IMR-90 (cell line): Measurements from ENCODE around the gene DPYSL5. TPM values are rescaled to one million over a fixed set of nuclear protein-coding genes. Genes with fewer than 3 reads are reported as not detected.

Experiments
- ATAC-seq: fragments of 200-7000 bp; cut with Tn5 transposase; 2 replicates; pipeline ENCODE4 v1.9.1; 2020; ENCODE audit warnings: low read depth, mild to moderate bottlenecking, moderate library complexity
- BruUV-seq: library from RNA; stranded (reverse); fragments of 400-500 nt; replicated peaks from 2 replicates; lab custom pipeline; 2021; lab: Mats Ljungman, UMichigan
- CTCF ChIA-PET: fragments of 300-600 bp; formaldehyde crosslinking; extraction: SDS; loops from one replicate; lab custom pipeline; 2021; ENCODE audit warnings: antibody characterized with exemption; lab: Yijun Ruan, JAX
- POLR2A ChIA-PET: fragments of 300-600 bp; sonication (Branson Sonifier 250); formaldehyde crosslinking; loops from one replicate; lab custom pipeline; 2022; ENCODE audit warnings: antibody characterized with exemption; ENCODE audit not compliant: unreplicated experiment; lab: Charles Lee
- DNase-seq: peaks from one replicate; pipeline ENCODE4 v3.0.0; 2013
- H2AFZ ChIP-seq: replicated peaks from 2 replicates; pipeline ENCODE3; 2013; ENCODE audit warnings: low read length, mild to moderate bottlenecking; ENCODE audit not compliant: poor library complexity
- H2AK5ac ChIP-seq: 2 replicates; pipeline ENCODE4 v1.6.1; 2013; ENCODE audit warnings: low read depth, low read length, inconsistent platforms
- H2AK9ac ChIP-seq: replicated peaks from 2 replicates; pipeline ENCODE3; 2013; ENCODE audit warnings: mild to moderate bottlenecking, low read depth, low read length, moderate library complexity; ENCODE audit not compliant: poor library complexity
- H2BK120ac ChIP-seq: 2 replicates; pipeline ENCODE4 v1.6.1; 2013; ENCODE audit warnings: low read depth, low read length, inconsistent platforms
- H2BK15ac ChIP-seq: 3 replicates; pipeline ENCODE4 v1.6.1; 2013; ENCODE audit warnings: low read depth, low read length, inconsistent platforms
- H2BK20ac ChIP-seq: 2 replicates; pipeline ENCODE4 v1.6.1; 2013; ENCODE audit warnings: low read depth, mild to moderate bottlenecking, inconsistent platforms, low read length, moderate library complexity
- H2BK5ac ChIP-seq: 2 replicates; pipeline ENCODE4 v1.6.1; 2013; ENCODE audit warnings: mild to moderate bottlenecking, low read depth, low read length, inconsistent platforms; ENCODE audit not compliant: poor library complexity, severe bottlenecking
- H3K14ac ChIP-seq: replicated peaks from 2 replicates; pipeline ENCODE4 v1.6.1; 2013; ENCODE audit warnings: low read depth, low read length, inconsistent platforms
- H3K18ac ChIP-seq: 2 replicates; pipeline ENCODE4 v1.6.1; 2013; ENCODE audit warnings: low read depth, low read length, control low read depth
- H3K23ac ChIP-seq: 2 replicates; pipeline ENCODE4 v1.6.1; 2013; ENCODE audit warnings: low read depth, low read length, inconsistent platforms
- H3K27ac ChIP-seq: 2 replicates; pipeline ENCODE4 v1.5.1; 2013; ENCODE audit warnings: mild to moderate bottlenecking, control low read depth, low read length; ENCODE audit not compliant: insufficient read depth
- H3K27me3 ChIP-seq: 2 replicates; pipeline ENCODE4 v1.6.1; 2013; ENCODE audit warnings: low read length; ENCODE audit not compliant: control insufficient read depth, insufficient read depth
- H3K36me3 ChIP-seq: 2 replicates; pipeline ENCODE4 v1.6.1; 2013; ENCODE audit warnings: low read length, mixed read lengths; ENCODE audit not compliant: control insufficient read depth, insufficient read depth
- H3K4ac ChIP-seq: 2 replicates; pipeline ENCODE4 v1.6.1; 2013; ENCODE audit warnings: low read depth, low read length, inconsistent platforms
- H3K4me1 ChIP-seq: 2 replicates; pipeline ENCODE4 v1.6.1; 2013; ENCODE audit warnings: low read length, mixed read lengths; ENCODE audit not compliant: control insufficient read depth, insufficient read depth
- H3K4me2 ChIP-seq: 2 replicates; pipeline ENCODE4 v1.6.1; 2013; ENCODE audit warnings: low read depth, mild to moderate bottlenecking, control low read depth, low read length, moderate library complexity
- H3K4me3 ChIP-seq: 2 replicates; pipeline ENCODE4 v1.5.1; 2013; ENCODE audit warnings: low read depth, mild to moderate bottlenecking, control low read depth, low read length, moderate library complexity; ENCODE audit not compliant: insufficient read depth
- H3K56ac ChIP-seq: 2 replicates; pipeline ENCODE4 v1.6.1; 2013; ENCODE audit warnings: low read length, inconsistent platforms; ENCODE audit not compliant: insufficient read depth; ENCODE audit errors: extremely low read depth
- H3K79me1 ChIP-seq, 2 experiments: 2 replicates each; pipeline ENCODE4 v1.6.1; 2013; ENCODE audit warnings: low read length in 2 of 2, inconsistent platforms in 1 of 2, low read depth in 1 of 2
- H3K9ac ChIP-seq: 2 replicates; pipeline ENCODE4 v1.6.1; 2013; ENCODE audit warnings: low read depth, low read length, control low read depth
- H3K9me1 ChIP-seq: 2 replicates; pipeline ENCODE4 v1.6.1; 2013; ENCODE audit warnings: low read length, inconsistent platforms; ENCODE audit not compliant: insufficient read depth
- H3K9me3 ChIP-seq: 2 replicates; pipeline ENCODE4 v1.6.1; 2013; ENCODE audit warnings: low read length; ENCODE audit not compliant: control insufficient read depth, insufficient read depth
- H4K20me1 ChIP-seq: 2 replicates; pipeline ENCODE4 v1.6.1; 2013; ENCODE audit warnings: low read length, inconsistent platforms; ENCODE audit not compliant: insufficient read depth
- H4K5ac ChIP-seq: 2 replicates; pipeline ENCODE4 v1.6.1; 2013; ENCODE audit warnings: mild to moderate bottlenecking, low read depth, low read length, control low read depth
- H4K8ac ChIP-seq, 2 experiments: 2 replicates each; pipeline ENCODE4 v1.6.1; 2013; ENCODE audit warnings: low read depth in 2 of 2, low read length in 2 of 2, control low read depth in 1 of 2, inconsistent platforms in 1 of 2
- H4K91ac ChIP-seq: 2 replicates; pipeline ENCODE4 v1.6.1; 2013; ENCODE audit warnings: low read depth, low read length, inconsistent platforms; ENCODE audit not compliant: insufficient read depth
- CEBPB ChIP-seq: IDR thresholded peaks from 2 replicates; pipeline ENCODE4 v1.6.1; 2012; ENCODE audit warnings: low read depth, low read length, improper control_type of control experiment
- CHD1 ChIP-seq: IDR thresholded peaks from 2 replicates; pipeline ENCODE4 v1.6.1; 2012; ENCODE audit warnings: low read depth, low read length, improper control_type of control experiment
- FOS ChIP-seq: fragments of 150-350 bp; IDR thresholded peaks from 2 replicates; pipeline ENCODE4 v1.6.1; 2016; ENCODE audit warnings: low read depth, low read length
- MAFK ChIP-seq: IDR thresholded peaks from 2 replicates; pipeline ENCODE4 v1.6.1; 2012; ENCODE audit warnings: low read depth, low read length, improper control_type of control experiment
- NFE2L2 ChIP-seq: fragments of 150-350 bp; IDR thresholded peaks from 2 replicates; pipeline ENCODE4 v1.6.1; 2016; ENCODE audit warnings: low read depth, mild to moderate bottlenecking, low read length
- POLR2A ChIP-seq: IDR thresholded peaks from 2 replicates; pipeline ENCODE4 v1.6.1; 2012; ENCODE audit warnings: mild to moderate bottlenecking, low read depth, low read length
- RAD21 ChIP-seq: IDR thresholded peaks from 2 replicates; pipeline ENCODE4 v1.6.1; 2012; ENCODE audit warnings: low read length, improper control_type of control experiment
- RCOR1 ChIP-seq: IDR thresholded peaks from 2 replicates; pipeline ENCODE4 v1.6.1; 2012; ENCODE audit warnings: mild to moderate bottlenecking, low read length, improper control_type of control experiment; ENCODE audit not compliant: insufficient replicate concordance
- RFX5 ChIP-seq: IDR thresholded peaks from 2 replicates; pipeline ENCODE4 v1.8.0; 2012; ENCODE audit warnings: low read depth, mild to moderate bottlenecking, low read length, moderate library complexity
- SMC3 ChIP-seq: fragments of 150-350 bp; IDR thresholded peaks from 2 replicates; pipeline ENCODE4 v1.6.1; 2016; ENCODE audit warnings: low read depth, mild to moderate bottlenecking, antibody characterized with exemption, low read length, moderate library complexity
- USF2 ChIP-seq: fragments of 150-350 bp; IDR thresholded peaks from 2 replicates; pipeline ENCODE4 v1.6.1; 2017; ENCODE audit warnings: mild to moderate bottlenecking, antibody characterized with exemption, low read length, low read depth
- WGBS, 2 experiments: methylation state at CpG; one replicate each; pipeline versions ENCODE4 v1.1.5 to v1.1.7; 2013; ENCODE audit warnings: missing lambda C conversion rate in 2 of 2; ENCODE audit not compliant: insufficient read length in 1 of 2; ENCODE audit errors: extremely low coverage in 2 of 2; 5-methylcytosine and 5-hydroxymethylcytosine counted together
- dilution Hi-C: fragments of 300-500 bp; cut with HindIII; formaldehyde crosslinking; loops from one replicate; pipeline ENCODE4 v1.14.3; 2018; ENCODE audit warnings: low sequenced_read_pairs; ENCODE audit not compliant: unreplicated experiment
- in situ Hi-C: fragments of 300-500 bp; cut with MboI; formaldehyde crosslinking; loops from 3 replicates; pipeline ENCODE4 v1.14.3; 2019; ENCODE audit warnings: low sequenced_read_pairs, inconsistent platforms, mixed read lengths
- intact Hi-C: fragments of 100-400 bp; cut with micrococcal nuclease; formaldehyde crosslinking; loops from 2 replicates; pipeline ENCODE4 v1.10.0; 2022
- polyA plus RNA-seq, 3 experiments: library from polyadenylated mRNA; depleted of rRNA; stranded (reverse); fragments of >200 nt; gene quantifications; 2 replicates each; pipeline ENCODE4 v1.2.3, GENCODE V29; 2012; ENCODE audit warnings: low replicate concordance in 1 of 3
- total RNA-seq: library from RNA; depleted of rRNA; stranded (reverse); fragments of >200 nt; gene quantifications from 2 replicates; pipeline ENCODE4 v1.2.3, GENCODE V29; 2012
- TF ChIP-seq, protein P1 (sequence below): conservative IDR thresholded peaks from 2 replicates; pipeline ENCODE4 v1.5.1; 2012; ENCODE audit warnings: mild to moderate bottlenecking, low read depth, low read length, improper control_type of control experiment

The DPYSL5 gene
- total and polyA plus RNA-seq, 2 of the 4 experiments (the other 2 are of a cell fraction) = not detected

DNA sequence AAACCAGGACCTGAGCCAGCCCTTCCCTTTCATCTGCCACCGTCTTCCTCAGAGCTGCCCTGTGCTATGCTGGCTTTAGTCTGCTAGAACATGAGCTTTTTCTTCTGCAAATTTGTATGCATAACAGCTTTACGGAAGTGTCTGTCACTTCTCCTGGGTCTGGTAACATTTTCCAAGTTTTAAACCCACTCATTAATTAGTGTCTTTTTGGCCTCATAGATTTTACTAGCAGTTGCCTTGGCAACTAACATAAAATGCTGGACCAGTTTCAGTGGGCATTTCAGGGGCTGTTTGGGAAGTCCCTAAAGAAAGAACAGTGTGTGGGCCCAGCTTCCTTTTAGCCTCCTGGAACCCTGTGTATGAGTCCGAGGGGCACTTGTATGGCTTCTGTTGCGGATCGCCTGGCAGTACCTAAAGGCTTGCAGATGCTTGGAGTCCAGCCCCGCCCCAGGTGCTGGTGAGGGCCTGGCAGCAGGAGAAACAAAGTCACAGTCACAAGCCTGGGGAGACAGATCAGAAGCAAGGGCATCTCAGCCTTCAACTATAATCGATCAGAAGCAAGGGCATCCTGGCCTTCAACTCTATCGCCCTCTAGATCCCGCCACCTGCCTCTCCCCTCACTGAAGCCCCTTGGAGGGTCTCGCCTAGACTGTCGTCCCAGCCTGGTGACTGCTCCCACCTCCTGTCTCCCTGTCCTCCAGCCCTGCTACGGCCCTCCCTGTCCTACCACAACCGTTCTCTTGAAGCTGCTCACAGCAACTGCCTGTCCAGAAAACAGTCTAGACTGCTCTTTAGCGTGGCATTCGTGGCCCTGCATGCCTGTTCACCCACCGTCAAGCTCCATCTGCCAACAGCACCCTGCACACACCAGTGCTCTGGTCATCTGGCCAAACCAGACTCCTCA is 85.8 kb downstream of the DPYSL5 start (continued):
- TF ChIP-seq, protein P1, sequence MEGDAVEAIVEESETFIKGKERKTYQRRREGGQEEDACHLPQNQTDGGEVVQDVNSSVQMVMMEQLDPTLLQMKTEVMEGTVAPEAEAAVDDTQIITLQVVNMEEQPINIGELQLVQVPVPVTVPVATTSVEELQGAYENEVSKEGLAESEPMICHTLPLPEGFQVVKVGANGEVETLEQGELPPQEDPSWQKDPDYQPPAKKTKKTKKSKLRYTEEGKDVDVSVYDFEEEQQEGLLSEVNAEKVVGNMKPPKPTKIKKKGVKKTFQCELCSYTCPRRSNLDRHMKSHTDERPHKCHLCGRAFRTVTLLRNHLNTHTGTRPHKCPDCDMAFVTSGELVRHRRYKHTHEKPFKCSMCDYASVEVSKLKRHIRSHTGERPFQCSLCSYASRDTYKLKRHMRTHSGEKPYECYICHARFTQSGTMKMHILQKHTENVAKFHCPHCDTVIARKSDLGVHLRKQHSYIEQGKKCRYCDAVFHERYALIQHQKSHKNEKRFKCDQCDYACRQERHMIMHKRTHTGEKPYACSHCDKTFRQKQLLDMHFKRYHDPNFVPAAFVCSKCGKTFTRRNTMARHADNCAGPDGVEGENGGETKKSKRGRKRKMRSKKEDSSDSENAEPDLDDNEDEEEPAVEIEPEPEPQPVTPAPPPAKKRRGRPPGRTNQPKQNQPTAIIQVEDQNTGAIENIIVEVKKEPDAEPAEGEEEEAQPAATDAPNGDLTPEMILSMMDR = no peak

DNA sequence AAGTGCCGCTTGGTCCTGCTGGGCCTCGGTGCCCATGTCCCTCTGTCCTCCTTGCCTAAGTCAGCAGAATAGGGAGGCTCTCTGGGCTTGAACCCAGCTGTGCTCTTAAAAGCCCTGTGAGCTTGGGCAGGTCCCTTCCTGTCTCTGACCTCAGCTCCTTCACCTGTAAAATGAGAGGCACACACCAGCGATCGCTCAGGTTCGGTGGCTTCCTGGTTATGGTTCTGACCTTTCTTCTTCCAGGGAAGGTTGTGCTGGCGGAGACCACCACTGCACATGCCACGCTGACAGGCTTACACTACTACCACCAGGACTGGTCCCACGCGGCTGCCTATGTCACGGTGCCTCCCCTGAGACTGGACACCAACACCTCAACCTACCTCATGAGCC is 86.4 kb downstream of the DPYSL5 start:
- POLR2A ChIA-PET = no interaction called here
- in situ Hi-C loops = no loop called here
- no peak for TF ChIP-seq CHD1
- TF ChIP-seq FOS = no peak
- TF ChIP-seq MAFK = no peak
- no peak for TF ChIP-seq RFX5
- TF ChIP-seq, protein P1 = no peak
- TF ChIP-seq RCOR1 = no peak
- TF ChIP-seq USF2 = no peak
- no peak for TF ChIP-seq RAD21
- TF ChIP-seq SMC3 = no peak
- TF ChIP-seq CEBPB = no peak
- TF ChIP-seq NFE2L2 = no peak
- TF ChIP-seq POLR2A = no peak

More for the DNA sequence above, 86.4 kb downstream of the DPYSL5 start:
- Histone ChIP-seq H3K4me3 (no peak overlapping the region), H3K27ac (no peak overlapping the region), H2BK20ac (no peak overlapping the region), H3K4me1 (peaks cover 2% of the 10 kb centered on the region; the same call in 1 of the 2 replicates), H3K23ac (no peak overlapping the region), H4K5ac (no peak overlapping the region), H2AK9ac (no peak overlapping the region), H3K56ac (no peak overlapping the region), H4K20me1 (no peaks in the 10 kb centered on the region), H3K27me3 (peaks cover 53% of the 10 kb centered on the region), H4K8ac (no peak overlapping the region), H3K4me2 (no peak overlapping the region), H2BK120ac (no peak overlapping the region), H3K9me1 (no peaks in the 10 kb centered on the region), H3K18ac (no peak overlapping the region), H3K36me3 (no peaks in the 10 kb centered on the region), H3K79me1 (no peaks in the 10 kb centered on the region), H3K14ac (no peak overlapping the region), H3K9ac (no peak overlapping the region), H2BK5ac (no peak overlapping the region), H4K91ac (no peak overlapping the region), H2AFZ (no peak overlapping the region), H3K4ac (no peak overlapping the region), H2AK5ac (no peak overlapping the region), H3K9me3 (no peaks in the 10 kb centered on the region), H2BK15ac (no peak overlapping the region)
- DNase-seq (no peak), ATAC-seq (no peak)
- WGBS, 2 experiments = 100% methylated on average over 3 of the region's 10 CpGs; no CpG with 5 or more reads in 1 of the 2 experiments
- intact Hi-C loops (no loop called here), dilution Hi-C loops (no loop called here)
- no TSS peak for BruUV-seq
- CTCF ChIA-PET = no interaction called here
